ENCODE results near the gene LRCH1.
A peak's percentile ranks its signal among the peaks of the same experiment; 100 is the strongest.

LRCH1 gene

DNA sequence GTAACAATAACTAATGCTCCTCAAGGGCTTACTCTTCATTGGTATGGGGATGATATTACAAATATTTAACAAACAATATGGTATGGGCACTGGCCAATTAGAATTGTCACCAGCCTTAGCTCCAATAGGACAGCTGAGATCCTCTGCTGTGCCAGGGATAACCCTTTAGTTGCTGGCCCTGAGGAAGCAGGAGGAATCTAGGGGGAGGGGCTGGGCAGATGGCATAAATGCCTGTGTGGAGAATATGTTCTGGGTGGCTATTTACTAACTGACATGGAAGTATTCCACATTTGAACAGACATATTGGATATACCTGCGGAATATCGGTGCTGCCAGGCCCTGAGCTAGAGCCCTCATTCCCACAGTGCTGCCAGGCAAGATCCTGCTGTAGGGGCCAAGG, 16.6 kb upstream of the LRCH1 start:
- DNase-seq, result peak; percentile 58

GRCh38 chr13:46539231-46539630, 13.7 kb upstream of the LRCH1 start:
- DNase-seq, result no peak

GRCh38 chr13:46541210-46541609, 11.8 kb upstream of the LRCH1 start:
- no peak for DNase-seq

- no peak for DNase-seq
Observed at GRCh38 chr13:46542833-46543232, 10.1 kb upstream of the LRCH1 start.

DNA sequence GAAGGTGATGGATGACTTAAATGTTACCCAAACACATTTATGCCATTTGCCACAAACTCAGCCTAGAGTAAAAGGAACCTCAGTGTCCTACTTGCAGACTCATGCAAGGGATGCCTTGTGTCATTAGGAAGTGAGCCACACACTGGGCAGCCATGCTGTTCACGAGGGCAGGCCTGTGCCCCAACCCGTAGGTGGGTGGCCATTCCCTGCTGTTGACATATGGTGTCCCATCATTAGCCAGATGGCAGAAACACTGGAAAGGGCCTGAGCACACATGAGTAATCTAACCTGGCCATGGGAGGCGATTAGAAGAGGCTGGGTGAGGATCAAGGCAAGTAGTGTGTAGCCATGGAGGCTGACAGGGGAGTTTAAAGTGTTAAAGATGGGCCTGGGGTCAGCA, 9.7 kb upstream of the LRCH1 start:
- peak; percentile 37 for DNase-seq

- no peak for DNase-seq
Observed at GRCh38 chr13:46544208-46544607, 8.8 kb upstream of the LRCH1 start.

GRCh38 chr13:46544811-46545210, 8.2 kb upstream of the LRCH1 start:
- DNase-seq, result no peak

- no peak for DNase-seq
Observed at GRCh38 chr13:46546084-46546768, 6.7 kb upstream of the LRCH1 start.

- no peak for DNase-seq
Observed at GRCh38 chr13:46550822-46551221, 2.1 kb upstream of the LRCH1 start.

DNA sequence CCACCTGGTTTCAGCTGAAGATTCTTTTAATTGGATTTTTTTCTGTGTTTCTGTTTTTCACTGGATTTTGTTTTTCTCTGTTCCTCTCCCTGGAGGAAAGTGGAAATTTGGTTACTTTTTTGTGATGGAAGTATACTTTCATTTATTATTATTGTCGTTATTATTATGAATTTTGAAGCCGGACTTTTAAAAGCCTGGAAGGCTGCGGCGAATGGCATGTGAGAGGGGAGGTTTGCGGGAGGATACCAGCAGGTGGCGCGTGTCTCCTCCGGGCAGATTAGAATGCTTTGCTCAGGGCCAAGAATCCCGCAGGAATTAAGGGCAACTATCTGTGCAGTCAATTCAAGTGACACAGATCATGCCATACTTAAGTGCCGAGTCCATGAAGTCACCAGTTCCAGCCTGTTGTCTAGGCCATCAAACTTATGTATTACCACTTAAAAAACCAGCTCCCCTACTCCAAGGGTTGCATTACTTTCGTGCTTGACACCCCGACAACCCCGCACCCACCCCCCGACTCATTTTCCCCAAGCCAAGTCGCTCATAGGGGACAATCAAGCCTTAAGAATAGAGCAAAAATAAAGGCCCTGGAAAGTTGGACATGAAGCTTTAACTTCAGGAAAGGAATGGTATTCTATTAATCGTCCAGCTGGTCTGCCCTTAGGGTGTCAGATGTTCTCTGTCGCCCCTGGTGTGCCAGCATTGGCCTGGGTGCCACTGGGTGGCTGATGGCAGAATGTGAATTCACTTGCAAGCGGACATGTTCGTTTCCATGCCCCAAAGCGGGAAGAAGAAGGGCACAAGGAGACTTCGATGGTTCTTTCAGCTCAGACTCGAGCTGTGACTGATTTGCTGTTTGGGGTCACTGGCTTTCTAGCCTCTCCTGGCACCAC, 1.3 kb upstream of the LRCH1 start:
- peak; percentile 36 for DNase-seq

DNA sequence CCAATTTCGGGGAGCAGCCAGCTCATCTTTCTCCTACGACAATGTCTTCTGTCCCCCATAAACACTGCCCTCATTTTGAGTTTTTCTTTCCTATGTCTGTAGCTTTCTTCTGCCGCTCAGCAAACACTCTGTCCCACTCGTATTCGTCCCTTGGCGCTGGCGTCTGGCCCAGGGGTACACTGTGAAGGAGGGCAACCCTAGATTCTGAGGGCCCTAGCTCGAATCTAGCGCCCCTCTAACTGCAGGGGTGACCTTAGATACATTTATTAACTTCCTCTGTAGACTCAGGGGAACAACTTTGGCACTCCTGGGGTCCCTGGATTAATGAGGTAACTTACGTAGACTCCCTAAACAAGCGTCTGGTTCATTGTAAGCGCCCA, 677 bp upstream of the LRCH1 start:
- no peak for DNase-seq

GRCh38 chr13:46553521-46553885, 533 bp downstream of the LRCH1 start:
- no peak for DNase-seq

- peak; percentile 19 for DNase-seq
Observed at GRCh38 chr13:46553886-46554858, 1.2 kb downstream of the LRCH1 start.

DNA sequence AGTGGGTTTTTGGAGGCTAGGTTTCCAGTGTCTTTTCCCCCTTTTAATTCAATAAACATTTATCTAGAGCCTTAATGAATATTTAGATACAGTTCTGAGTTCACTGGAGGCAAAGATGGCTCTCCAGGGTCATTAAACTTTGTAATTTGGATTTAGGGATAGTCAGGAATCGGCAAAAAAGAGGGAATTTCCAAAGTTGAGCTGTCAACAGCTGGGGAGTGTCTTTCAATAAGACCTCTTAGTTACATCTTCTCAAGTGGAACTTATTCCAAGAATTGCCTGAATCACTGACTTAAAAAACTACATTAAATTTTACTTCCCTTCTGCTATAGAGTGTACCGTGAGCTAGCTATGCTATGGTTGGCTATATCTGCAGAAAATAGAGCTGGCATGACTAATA, 2.0 kb downstream of the LRCH1 start:
- DNase-seq, result no peak

DNA sequence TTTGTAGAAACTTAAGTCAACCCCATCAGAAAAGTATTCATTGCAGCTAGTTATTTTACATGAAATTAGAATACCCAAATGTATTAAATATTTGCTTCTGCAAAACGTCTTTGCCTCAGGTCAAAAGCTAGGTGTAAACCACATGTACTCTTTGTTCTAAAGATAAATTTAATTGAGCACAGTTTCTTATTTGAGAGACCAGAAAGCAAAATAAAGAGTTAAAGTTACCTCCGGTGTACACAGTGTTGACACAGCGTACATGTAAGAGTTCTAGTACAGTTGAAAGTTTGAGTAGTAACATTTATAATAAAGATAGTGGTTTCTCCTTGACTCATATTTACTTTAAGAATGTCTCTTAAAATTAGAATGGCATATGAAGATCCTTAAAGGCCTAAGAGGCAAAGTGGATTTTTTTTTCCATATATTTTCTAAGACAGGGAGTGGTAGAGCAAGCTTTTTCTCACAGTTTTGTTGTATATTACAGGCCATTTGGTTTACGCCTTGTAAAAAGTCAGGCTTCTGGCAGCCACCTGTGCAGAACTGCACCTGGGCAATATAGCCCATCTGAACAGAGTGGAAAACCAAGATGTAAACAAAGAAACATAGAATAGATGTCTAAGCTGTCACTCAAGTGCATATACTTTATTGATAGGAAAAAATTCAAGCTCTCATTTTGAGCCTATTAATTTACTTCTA, 2.9 kb downstream of the LRCH1 start:
- DNase-seq, result no peak

DNA sequence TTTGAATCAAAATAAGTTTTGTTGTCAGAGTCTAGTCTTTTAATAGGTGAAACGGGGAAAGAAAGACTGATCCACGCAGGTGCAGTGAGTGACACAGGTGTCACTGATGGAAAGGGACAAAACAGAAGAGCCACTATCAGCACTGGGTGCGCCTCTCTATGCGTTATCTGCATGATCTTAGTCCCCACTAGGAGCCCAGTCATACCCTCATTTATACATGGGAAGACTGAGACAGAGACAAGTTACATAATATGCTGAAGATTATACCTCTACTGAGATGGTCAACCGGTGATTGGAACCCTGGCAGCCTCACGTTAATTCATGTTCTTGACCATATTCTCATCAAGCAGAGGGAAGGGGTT, 3.4 kb downstream of the LRCH1 start:
- DNase-seq, result no peak

- no peak for DNase-seq
Observed at GRCh38 chr13:46559272-46559805, 6.4 kb downstream of the LRCH1 start.

DNA sequence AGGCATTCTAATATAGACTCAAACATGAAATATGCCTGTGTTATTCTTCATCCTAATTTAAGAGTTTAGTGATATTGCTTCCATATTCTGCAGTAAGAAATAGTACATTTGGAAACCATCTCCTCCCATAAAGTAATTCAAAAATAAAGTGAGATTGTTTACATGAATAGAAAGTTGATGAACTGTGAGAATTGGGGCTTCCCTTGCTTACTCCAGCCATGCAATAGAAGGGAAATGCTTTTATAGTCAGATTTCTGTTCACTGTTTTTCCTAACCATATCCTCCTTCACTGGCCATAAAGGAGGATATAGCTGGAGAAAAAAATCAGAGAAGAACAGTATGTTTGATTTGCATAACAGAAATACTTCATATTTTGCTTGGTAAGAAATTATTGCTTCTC, 7.8 kb downstream of the LRCH1 start:
- no peak for DNase-seq

GRCh38 chr13:46561286-46561685, 8.3 kb downstream of the LRCH1 start:
- DNase-seq, result no peak

DNA sequence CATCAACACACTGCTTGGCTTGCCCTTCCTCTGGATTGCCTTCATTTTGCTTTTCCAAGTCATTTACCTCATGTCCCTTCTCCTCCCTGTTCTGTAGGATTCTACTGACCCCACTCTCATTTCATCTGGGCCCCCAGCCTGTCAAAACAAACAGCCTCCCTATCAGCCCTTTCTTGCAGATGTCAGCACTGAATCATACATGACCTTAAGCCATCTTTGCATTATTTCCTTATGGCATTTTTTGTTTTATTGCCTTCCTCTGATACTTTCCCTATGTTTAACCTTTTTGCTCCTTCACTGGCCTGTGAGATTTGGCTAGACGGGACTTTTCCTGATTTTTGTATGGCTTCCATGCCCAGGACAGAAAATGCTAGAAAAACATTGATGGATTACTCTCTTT, 8.7 kb downstream of the LRCH1 start:
- DNase-seq, result no peak

DNA sequence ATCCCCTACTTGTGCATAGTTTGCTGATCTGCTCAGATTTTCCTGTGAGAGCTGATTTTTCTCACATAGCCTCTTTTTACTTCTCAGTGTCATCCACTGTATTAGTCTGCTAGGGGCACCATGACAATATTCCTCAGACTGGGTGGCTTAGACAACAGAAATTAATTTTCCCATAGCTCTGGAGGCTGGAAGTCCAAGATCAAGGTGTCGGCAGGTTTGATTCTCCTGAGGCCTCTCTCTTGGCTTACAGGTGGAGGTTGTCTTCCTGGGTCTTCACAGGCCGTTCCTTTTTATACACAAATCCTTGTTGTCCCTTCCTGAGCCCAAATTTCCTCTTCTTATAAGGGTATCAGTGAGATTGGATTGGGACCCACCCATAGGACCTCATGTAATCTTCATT, 9.2 kb downstream of the LRCH1 start:
- DNase-seq, result no peak

DNA sequence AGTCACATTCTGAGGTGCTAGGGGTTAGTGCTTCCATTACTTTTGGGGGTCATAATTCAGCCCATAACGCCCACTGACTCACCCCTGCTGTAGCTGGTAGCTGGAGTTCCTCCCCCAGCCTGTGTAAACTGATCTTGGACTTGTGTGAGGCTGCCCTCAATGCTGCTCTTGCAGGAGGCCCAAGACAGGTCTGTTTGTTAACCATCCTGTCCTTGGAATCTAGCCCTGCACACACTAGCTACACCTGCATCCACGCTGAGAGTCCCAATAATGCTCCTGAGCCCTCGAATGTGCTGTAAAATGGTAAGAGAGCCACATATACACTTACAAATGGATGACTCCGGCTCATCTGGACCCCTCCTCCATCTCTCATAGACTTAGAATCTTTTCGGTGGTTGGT, 9.6 kb downstream of the LRCH1 start:
- no peak for DNase-seq
